Mammary epithelial cell (primary cell): Measurements from ENCODE around the gene ARSK.

ENCODE experiments used
- EZH2 ChIP-seq: IDR thresholded peaks from 2 replicates; pipeline ENCODE4 v1.6.1; 2012; ENCODE audit warnings: low read length, inconsistent platforms, borderline replicate concordance
- TF ChIP-seq, protein P1 (sequence below), 2 donors: IDR thresholded peaks in 1 of 2; conservative IDR thresholded peaks in 1 of 2; 2 replicates each; pipeline ENCODE4 v1.5.1; 2011 to 2012; ENCODE audit warnings: inconsistent platforms in 2 of 2, low read length in 2 of 2, mild to moderate bottlenecking in 2 of 2, control low read depth in 1 of 2, low read depth in 1 of 2; ENCODE audit not compliant: insufficient read depth in 1 of 2; ENCODE audit errors: extremely low read depth in 1 of 2

DNA sequence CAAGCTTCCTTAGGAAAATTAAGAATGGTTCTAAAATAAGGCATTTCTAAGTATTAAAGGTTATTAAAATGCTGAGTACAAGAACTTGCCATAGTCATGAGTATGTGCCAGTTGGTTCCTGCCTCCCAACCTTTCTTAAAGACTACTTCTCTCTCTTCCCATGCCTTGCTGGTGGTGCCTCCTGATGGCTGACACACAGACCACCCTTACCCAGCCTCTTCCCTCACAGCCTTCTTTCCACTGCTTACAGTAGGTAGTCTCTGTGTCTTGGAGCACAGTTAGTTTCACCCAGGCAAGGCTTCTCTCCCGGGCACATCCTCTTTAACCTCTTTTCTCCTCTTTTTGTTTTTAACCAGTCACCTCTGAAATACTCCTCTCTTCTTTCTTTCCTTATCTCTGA lies 44.4 kb downstream of the ARSK start:
- TF ChIP-seq, protein P1, sequence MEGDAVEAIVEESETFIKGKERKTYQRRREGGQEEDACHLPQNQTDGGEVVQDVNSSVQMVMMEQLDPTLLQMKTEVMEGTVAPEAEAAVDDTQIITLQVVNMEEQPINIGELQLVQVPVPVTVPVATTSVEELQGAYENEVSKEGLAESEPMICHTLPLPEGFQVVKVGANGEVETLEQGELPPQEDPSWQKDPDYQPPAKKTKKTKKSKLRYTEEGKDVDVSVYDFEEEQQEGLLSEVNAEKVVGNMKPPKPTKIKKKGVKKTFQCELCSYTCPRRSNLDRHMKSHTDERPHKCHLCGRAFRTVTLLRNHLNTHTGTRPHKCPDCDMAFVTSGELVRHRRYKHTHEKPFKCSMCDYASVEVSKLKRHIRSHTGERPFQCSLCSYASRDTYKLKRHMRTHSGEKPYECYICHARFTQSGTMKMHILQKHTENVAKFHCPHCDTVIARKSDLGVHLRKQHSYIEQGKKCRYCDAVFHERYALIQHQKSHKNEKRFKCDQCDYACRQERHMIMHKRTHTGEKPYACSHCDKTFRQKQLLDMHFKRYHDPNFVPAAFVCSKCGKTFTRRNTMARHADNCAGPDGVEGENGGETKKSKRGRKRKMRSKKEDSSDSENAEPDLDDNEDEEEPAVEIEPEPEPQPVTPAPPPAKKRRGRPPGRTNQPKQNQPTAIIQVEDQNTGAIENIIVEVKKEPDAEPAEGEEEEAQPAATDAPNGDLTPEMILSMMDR (conservative IDR thresholded peaks at IDR 0.05 in 1 of 2, IDR thresholded peaks at IDR 0.05 in 1 of 2; ENCODE audit: extremely low read depth in 1 of 2, insufficient read depth in 1 of 2, low read depth in 1 of 2, low read length in 2 of 2), result no peak
- no peak for TF ChIP-seq EZH2
